Body of pancreas (tissue), 4 donors: ENCODE data around the gene ULK1. TPM values are rescaled to one million over a fixed set of nuclear protein-coding genes. Genes with fewer than 3 reads are reported as not detected.
"Not testable (repeated sequence)": the region's sequence is repeated elsewhere in the genome, so short reads cannot be mapped to it uniquely, and the experiment has no call there.

Experiments used
- ATAC-seq: fragments of 150-250 bp; one replicate; pipeline ENCODE4 v1.9.1; 2016
- DNase-seq, 4 donors: peaks; one replicate each; pipeline ENCODE4 v3.0.0-alpha.2; 2019
- H3K27ac ChIP-seq, 4 donors: fragments of 200-600 bp; sonication (generic); 1 replicate in 3 of 4; 2 replicates in 1 of 4; pipeline versions ENCODE4 v1.5.1 to v1.6.1; 2016 to 2019; ENCODE audit warnings: mild to moderate bottlenecking in 1 of 4, mixed read lengths in 1 of 4, moderate library complexity in 1 of 4
- H3K27me3 ChIP-seq, 2 donors: fragments of 200-600 bp; sonication (generic); one replicate each; pipeline ENCODE4 v1.6.0; 2016; ENCODE audit warnings: mild to moderate bottlenecking in 1 of 2
- H3K36me3 ChIP-seq, 2 donors: fragments of 200-600 bp; sonication (generic); replicated peaks in 1 of 2; 2 replicates each; pipeline ENCODE4 v1.5.1; 2016; ENCODE audit warnings: low read depth in 2 of 2; ENCODE audit not compliant: insufficient read depth in 1 of 2
- H3K4me1 ChIP-seq: fragments of 200-600 bp; sonication (generic); one replicate; pipeline ENCODE4 v1.6.0; 2016
- H3K4me3 ChIP-seq, 2 donors: fragments of 200-600 bp; sonication (generic); 1 replicate in 1 of 2; 2 replicates in 1 of 2; pipeline ENCODE4 v1.5.1; 2016 to 2019
- H3K9me3 ChIP-seq, 3 donors: fragments of 200-600 bp; sonication (generic); 1 replicate in 2 of 3; 2 replicates in 1 of 3; pipeline ENCODE4 v1.5.1; 2016
- POLR2A ChIP-seq, 3 donors: fragments of 450-650 bp; IDR thresholded peaks; one replicate each; pipeline ENCODE4 v1.6.1; 2016; ENCODE audit warnings: antibody characterized with exemption in 3 of 3, mild to moderate bottlenecking in 2 of 3
- WGBS, 2 donors: methylation state at CpG; one replicate each; pipeline ENCODE4 v1.1.5; 2017; 5-methylcytosine and 5-hydroxymethylcytosine counted together
- intact Hi-C: fragments of 100-400 bp; cut with DNase I; formaldehyde crosslinking; loops from one replicate; pipeline ENCODE4 v1.15.1; 2023
- total RNA-seq, 2 donors: library from RNA; depleted of rRNA; stranded (reverse); fragments of >200 nt; gene quantifications; one replicate each; pipeline ENCODE4 v1.1.0, GENCODE V29; 2016
- TF ChIP-seq, protein P1 (sequence below), 7 experiments: fragments of 450-650 bp in 4 of 7; fragments of 200-600 bp in 3 of 7; sonication (generic) in 3 of 7; IDR thresholded peaks; one replicate each; pipeline ENCODE4 v1.5.1; 2016 to 2019; ENCODE audit warnings: antibody characterized with exemption in 7 of 7

Gene ULK1
- total RNA-seq, 2 donors from 2014 or later = 29.1 to 59.3 TPM

DNA sequence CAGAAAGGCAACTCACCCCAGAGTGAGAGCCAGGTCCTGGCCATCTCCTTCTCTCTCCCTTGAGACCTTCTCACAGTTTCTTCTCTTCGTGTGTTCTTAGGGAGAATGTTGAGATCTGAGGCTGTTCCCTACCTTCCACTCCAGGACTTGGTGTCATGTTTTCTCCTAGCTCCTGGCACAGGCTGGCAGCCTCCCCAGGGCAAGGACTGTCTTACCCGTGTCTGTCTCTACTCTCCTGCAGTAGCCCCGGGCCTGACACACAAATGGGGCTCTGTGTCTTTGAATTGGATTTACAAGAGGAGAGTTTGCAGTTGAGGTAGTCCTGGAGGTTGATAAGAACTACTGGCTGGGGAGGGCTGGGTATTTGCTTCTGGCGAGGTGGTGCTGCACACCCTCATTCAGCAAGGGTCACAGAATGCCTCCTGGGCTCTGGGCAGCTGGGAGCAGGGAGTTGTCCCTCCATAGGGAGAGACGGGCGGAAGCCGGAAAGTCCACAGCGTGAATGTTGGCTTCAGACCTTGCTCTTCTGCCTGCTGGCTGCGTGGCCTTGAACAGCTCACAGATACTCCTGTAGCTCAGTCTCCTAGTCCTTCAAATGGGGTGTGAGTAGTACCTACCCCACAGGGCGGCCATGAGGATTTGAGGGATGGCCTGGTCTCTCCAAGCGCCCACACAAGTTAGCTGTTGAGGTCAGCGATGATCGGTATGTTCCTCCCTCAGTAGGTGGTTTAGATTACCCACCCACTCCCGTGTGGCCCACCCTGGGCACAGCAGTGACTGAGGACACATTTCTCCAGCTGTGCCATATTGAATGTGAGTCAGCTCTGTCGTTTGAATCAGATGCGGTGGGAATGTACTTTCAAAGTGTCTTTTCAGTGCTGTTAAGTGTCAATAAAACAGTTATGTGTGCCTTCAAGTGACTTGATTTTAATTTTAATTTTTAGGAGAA lies 65.5 kb downstream of the ULK1 start:
- Histone ChIP-seq H3K9me3 (no peaks in the 10 kb centered on the region), H3K27me3 (no peaks in the 10 kb centered on the region), H3K4me3 (no peak overlapping the region), H3K36me3 (no peaks in the 10 kb centered on the region), H3K27ac (no peak overlapping the region), H3K4me1 (peaks cover 38% of the 10 kb centered on the region)
- intact Hi-C loops = no loop called here
- TF ChIP-seq, protein P1, sequence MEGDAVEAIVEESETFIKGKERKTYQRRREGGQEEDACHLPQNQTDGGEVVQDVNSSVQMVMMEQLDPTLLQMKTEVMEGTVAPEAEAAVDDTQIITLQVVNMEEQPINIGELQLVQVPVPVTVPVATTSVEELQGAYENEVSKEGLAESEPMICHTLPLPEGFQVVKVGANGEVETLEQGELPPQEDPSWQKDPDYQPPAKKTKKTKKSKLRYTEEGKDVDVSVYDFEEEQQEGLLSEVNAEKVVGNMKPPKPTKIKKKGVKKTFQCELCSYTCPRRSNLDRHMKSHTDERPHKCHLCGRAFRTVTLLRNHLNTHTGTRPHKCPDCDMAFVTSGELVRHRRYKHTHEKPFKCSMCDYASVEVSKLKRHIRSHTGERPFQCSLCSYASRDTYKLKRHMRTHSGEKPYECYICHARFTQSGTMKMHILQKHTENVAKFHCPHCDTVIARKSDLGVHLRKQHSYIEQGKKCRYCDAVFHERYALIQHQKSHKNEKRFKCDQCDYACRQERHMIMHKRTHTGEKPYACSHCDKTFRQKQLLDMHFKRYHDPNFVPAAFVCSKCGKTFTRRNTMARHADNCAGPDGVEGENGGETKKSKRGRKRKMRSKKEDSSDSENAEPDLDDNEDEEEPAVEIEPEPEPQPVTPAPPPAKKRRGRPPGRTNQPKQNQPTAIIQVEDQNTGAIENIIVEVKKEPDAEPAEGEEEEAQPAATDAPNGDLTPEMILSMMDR (IDR thresholded peaks at IDR 0.05) = no peak
- TF ChIP-seq POLR2A (IDR thresholded peaks at IDR 0.05) = no peak
- DNase-seq = no peak
- 56 to 64% methylated on average over 8 to 16 of the region's 16 CpGs for WGBS, 2 donors
- no peak for ATAC-seq

DNA sequence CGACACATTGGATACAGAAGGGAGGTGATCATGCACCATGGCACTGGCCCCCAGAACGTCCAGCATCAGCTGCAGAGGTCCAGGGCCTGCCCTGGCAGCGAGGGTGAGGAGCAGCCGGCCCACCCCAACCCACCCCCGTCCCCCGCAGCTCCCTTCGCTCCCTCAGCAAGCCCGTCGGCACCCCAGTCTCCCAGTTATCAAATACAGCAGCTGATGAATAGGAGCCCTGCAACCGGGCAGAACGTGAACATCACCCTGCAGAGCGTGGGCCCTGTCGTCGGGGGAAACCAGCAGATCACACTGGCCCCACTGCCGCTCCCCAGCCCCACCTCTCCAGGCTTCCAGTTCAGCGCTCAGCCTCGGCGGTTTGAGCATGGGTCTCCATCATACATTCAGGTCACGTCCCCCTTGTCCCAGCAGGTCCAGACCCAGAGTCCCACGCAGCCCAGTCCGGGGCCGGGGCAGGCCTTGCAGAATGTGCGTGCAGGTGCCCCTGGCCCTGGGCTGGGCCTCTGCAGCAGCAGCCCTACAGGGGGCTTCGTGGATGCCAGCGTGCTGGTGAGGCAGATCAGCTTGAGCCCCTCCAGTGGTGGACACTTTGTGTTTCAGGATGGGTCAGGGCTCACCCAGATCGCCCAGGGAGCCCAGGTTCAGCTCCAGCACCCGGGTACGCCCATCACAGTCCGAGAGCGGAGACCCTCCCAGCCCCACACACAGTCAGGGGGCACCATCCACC lies 66.3 kb downstream of the ULK1 start:
- H3K4me3 ChIP-seq, H3K9me3 ChIP-seq, H3K27me3 ChIP-seq, ATAC-seq, H3K27ac ChIP-seq, H3K36me3 ChIP-seq, intact Hi-C loops, DNase-seq: not testable (repeated sequence)
- 91 to 95% methylated on average over 7 to 16 of the region's 30 CpGs for WGBS, 2 donors
- peaks cover 41% of the 10 kb centered on the region for H3K4me1 ChIP-seq

DNA sequence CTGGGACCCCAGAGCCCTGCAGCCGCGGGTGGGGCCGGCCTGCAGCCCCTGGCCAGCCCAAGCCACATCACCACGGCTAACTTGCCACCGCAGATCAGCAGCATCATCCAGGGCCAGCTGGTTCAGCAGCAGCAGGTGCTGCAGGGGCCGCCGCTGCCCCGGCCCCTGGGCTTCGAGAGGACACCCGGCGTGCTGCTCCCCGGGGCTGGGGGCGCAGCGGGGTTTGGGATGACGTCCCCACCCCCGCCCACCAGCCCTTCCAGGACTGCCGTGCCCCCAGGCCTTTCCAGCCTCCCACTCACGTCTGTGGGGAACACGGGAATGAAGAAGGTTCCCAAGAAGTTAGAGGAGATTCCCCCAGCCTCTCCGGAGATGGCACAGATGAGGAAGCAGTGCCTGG lies 66.9 kb downstream of the ULK1 start:
- H3K27ac ChIP-seq, DNase-seq, H3K36me3 ChIP-seq, H3K4me3 ChIP-seq, H3K9me3 ChIP-seq, H3K27me3 ChIP-seq, intact Hi-C loops, ATAC-seq: not testable (repeated sequence)
- WGBS, 2 donors = 89% methylated on average over 1 of the region's 20 CpGs; no CpG with 5 or more reads in 1 of the 2 donors
- peaks cover 36% of the 10 kb centered on the region for H3K4me1 ChIP-seq

DNA sequence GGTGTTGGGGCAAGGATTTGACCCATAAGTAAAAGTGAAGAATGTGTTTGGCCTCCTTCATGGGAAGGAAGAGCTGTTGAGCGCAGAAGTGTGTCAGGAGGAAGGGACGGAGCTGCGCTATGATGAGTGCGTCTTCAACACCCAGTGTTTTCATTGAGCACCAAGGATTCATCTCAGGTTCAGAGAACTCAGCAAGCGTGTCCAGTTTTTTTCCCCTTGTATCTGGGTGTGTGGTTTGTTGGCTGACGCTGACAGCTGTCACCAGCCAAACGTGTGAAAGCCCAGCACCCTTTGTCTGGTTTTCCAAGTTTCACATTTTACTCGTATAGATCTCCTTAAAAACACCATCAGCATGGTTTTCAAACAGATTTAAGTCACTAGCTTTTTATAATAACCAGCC lies 67.6 kb downstream of the ULK1 start:
- intact Hi-C loops = no loop called here
- TF ChIP-seq, protein P1 (IDR thresholded peaks at IDR 0.05) = no peak
- TF ChIP-seq POLR2A (IDR thresholded peaks at IDR 0.05) = no peak
- WGBS, 2 donors = 71 to 81% methylated on average over 8 of the region's 8 CpGs
- ATAC-seq (no peak), DNase-seq (no peak)
- no peaks in the 10 kb centered on the region for H3K36me3 ChIP-seq
- H3K4me1 ChIP-seq = peaks cover 36% of the 10 kb centered on the region
- H3K27me3 ChIP-seq = no peaks in the 10 kb centered on the region
- no peak overlapping the region for H3K27ac ChIP-seq
- no peak overlapping the region for H3K4me3 ChIP-seq
- H3K9me3 ChIP-seq = no peaks in the 10 kb centered on the region

DNA sequence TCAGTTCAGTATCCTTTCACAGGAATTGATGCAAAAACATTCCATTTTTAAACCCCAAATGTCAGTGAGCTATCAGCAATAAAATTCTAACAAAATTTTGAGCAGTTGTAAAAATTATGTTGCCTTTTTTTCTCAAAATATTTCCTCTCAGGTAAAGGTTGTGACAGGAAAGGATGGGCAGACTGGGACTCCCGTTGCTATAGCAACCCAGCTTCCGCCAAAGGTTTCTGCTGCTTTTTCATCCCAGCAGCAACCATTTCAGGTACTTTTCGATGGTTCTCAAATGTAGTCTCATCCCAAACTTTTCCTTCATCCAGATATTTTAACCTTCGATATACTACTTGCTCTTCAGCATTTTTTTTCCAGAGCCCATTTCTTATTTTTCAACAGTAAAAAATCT lies 69.0 kb downstream of the ULK1 start:
- 75 to 88% methylated on average over 4 of the region's 4 CpGs for WGBS, 2 donors
- DNase-seq = no peak
- Histone ChIP-seq H3K4me3 (no peak overlapping the region), H3K27me3 (no peaks in the 10 kb centered on the region), H3K9me3 (no peaks in the 10 kb centered on the region), H3K4me1 (peaks cover 26% of the 10 kb centered on the region), H3K36me3 (no peaks in the 10 kb centered on the region), H3K27ac (no peak overlapping the region)
- no peak for TF ChIP-seq POLR2A (IDR thresholded peaks at IDR 0.05)
- intact Hi-C loops = no loop called here
- ATAC-seq = no peak

DNA sequence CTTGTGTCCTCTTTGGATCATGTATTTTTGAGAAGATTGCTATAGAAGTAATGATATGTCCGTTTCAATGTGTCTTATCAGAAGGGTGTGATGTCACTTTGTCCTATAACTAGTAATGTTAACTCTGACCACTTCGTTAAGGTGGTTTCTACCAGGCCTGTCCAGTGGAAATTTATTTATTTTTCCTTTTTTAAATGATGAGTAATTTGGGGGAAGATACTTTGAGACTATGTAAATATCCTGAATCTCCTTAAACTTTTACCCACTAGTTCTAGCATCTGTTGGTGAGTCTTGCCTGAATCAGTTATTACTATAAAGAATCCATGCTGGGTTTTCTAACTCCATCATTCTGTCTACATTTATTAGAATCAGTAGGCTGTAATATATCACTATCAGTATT lies 70.7 kb downstream of the ULK1 start:
- TF ChIP-seq POLR2A (IDR thresholded peaks at IDR 0.05) = no peak
- TF ChIP-seq, protein P1 (IDR thresholded peaks at IDR 0.05) = no peak
- intact Hi-C loops = no loop called here
- 57 to 59% methylated on average over 2 of the region's 2 CpGs for WGBS, 2 donors

More for the DNA sequence above, 70.7 kb downstream of the ULK1 start:
- ATAC-seq (no peak), DNase-seq (no peak)
- H3K4me1 ChIP-seq = peaks cover 10% of the 10 kb centered on the region
- H3K4me3 ChIP-seq = no peak overlapping the region
- H3K36me3 ChIP-seq = no peaks in the 10 kb centered on the region
- H3K9me3 ChIP-seq = no peaks in the 10 kb centered on the region
- H3K27me3 ChIP-seq = no peaks in the 10 kb centered on the region
- no peak overlapping the region for H3K27ac ChIP-seq
